Tibial nerve (tissue), 4 donors: Measurements from ENCODE around the gene TYMP. TPM values are rescaled to one million over a fixed set of nuclear protein-coding genes. Genes with fewer than 3 reads are reported as not detected.

Experiments used
- DNase-seq, 2 donors: peaks; one replicate each; pipeline ENCODE4 v3.0.0-alpha.2; 2019; ENCODE audit warnings: low spot score in 2 of 2
- H3K27ac ChIP-seq, 4 donors: fragments of 200-600 bp; sonication (generic) in 3 of 4; one replicate each; pipeline ENCODE4 v1.5.1; 2017 to 2019; ENCODE audit warnings: mild to moderate bottlenecking in 1 of 4
- H3K27me3 ChIP-seq, 2 donors: fragments of 200-600 bp; sonication (generic) in 1 of 2; one replicate each; pipeline versions ENCODE4 v1.5.1 to v1.6.0; 2017 to 2019
- H3K36me3 ChIP-seq, 3 donors: fragments of 200-600 bp; sonication (generic); one replicate each; pipeline ENCODE4 v1.5.1; 2018 to 2019
- H3K4me1 ChIP-seq, 4 donors: fragments of 200-600 bp; sonication (generic) in 3 of 4; one replicate each; pipeline ENCODE4 v1.5.1; 2017 to 2019
- H3K4me3 ChIP-seq, 4 donors: fragments of 200-600 bp; sonication (generic) in 3 of 4; one replicate each; pipeline ENCODE4 v1.5.1; 2017 to 2019; ENCODE audit warnings: mild to moderate bottlenecking in 1 of 4, moderate library complexity in 1 of 4
- H3K9me3 ChIP-seq, 4 donors: fragments of 200-600 bp; sonication (generic) in 3 of 4; one replicate each; pipeline ENCODE4 v1.5.1; 2017 to 2019
- EP300 ChIP-seq, 2 donors: sonication (generic); formaldehyde crosslinking; IDR thresholded peaks; one replicate each; pipeline ENCODE4 v1.6.1; 2017; ENCODE audit warnings: antibody characterized with exemption in 2 of 2, mild to moderate bottlenecking in 1 of 2
- POLR2A ChIP-seq, 2 donors: fragments of 450-650 bp; IDR thresholded peaks; one replicate each; pipeline ENCODE4 v1.6.1; 2017; ENCODE audit warnings: antibody characterized with exemption in 2 of 2, mild to moderate bottlenecking in 2 of 2, moderate library complexity in 2 of 2
- WGBS, 2 donors: methylation state at CpG; one replicate each; pipeline ENCODE4 v1.1.5; 2018; 5-methylcytosine and 5-hydroxymethylcytosine counted together
- total RNA-seq, 4 donors: library from RNA; depleted of rRNA; stranded (reverse); fragments of >200 nt; gene quantifications; one replicate each; pipeline ENCODE4 v1.1.0, GENCODE V29; 2016
- TF ChIP-seq, protein P1 (sequence below), 5 experiments: fragments of 200-600 bp in 3 of 5; fragments of 450-650 bp in 2 of 5; sonication (generic) in 3 of 5; IDR thresholded peaks; one replicate each; pipeline ENCODE4 v1.5.1; 2016 to 2019; ENCODE audit warnings: antibody characterized with exemption in 5 of 5, mild to moderate bottlenecking in 3 of 5, moderate library complexity in 2 of 5

The TYMP gene
- total RNA-seq, 4 donors from 2014 or later, result 33.1 to 239 (median 60.3) TPM

DNA sequence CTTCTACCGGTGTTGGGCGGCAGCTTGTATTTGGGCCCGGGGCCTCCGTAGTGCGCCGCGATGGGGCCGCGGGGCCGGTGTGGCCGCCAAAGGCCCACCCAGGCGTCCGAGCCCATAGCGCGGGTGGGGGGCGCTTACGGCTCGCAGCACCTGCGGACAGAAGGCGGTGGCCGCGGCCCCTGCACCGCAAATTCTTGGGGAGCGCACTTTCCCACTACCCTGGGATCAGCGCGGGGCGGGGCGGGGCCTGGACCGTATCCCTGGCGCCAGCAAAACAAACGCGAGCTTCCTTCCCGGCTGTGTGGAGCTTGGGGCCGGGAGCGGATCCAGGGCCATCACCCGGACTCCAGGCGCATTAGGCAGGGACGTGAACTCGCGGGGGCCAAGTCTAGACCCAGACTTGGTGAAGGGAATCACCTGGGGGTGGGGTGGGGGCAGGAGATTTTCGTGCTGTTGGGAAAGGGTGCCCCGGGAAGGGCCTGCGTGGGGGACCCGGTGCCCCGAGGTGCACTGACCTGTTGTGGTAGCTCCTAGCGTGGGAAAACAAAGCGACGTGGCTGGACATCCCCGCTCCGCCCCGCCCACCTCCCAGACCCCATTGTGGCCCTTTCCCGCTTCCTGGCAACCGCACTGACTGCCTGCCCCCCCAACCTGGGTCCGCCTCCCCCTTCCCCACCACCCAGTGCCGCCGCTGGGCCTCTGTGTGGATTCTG lies 2.3 kb upstream of the TYMP start:
- no peaks in the 10 kb centered on the region for H3K36me3 ChIP-seq
- WGBS, 2 donors, result 4 to 9% methylated on average over 4 to 54 of the region's 56 CpGs
- TF ChIP-seq, protein P1, sequence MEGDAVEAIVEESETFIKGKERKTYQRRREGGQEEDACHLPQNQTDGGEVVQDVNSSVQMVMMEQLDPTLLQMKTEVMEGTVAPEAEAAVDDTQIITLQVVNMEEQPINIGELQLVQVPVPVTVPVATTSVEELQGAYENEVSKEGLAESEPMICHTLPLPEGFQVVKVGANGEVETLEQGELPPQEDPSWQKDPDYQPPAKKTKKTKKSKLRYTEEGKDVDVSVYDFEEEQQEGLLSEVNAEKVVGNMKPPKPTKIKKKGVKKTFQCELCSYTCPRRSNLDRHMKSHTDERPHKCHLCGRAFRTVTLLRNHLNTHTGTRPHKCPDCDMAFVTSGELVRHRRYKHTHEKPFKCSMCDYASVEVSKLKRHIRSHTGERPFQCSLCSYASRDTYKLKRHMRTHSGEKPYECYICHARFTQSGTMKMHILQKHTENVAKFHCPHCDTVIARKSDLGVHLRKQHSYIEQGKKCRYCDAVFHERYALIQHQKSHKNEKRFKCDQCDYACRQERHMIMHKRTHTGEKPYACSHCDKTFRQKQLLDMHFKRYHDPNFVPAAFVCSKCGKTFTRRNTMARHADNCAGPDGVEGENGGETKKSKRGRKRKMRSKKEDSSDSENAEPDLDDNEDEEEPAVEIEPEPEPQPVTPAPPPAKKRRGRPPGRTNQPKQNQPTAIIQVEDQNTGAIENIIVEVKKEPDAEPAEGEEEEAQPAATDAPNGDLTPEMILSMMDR (IDR thresholded peaks at IDR 0.05), result no peak
- TF ChIP-seq POLR2A (IDR thresholded peaks at IDR 0.05) (peak in 1 of 2 donors; percentile 18), EP300 (IDR thresholded peaks at IDR 0.05) (peak in 1 of 2 donors; percentile 20)
- H3K4me1 ChIP-seq, result peaks cover 0 to 57% (median 26%) of the 10 kb centered on the region in 4 donors
- peak; percentile 63 to 70 for DNase-seq
- peaks cover 3 to 59% of the 10 kb centered on the region in 2 donors for H3K27me3 ChIP-seq
- peak overlapping the region; percentile 31 to 60 (median 52) for H3K4me3 ChIP-seq
- H3K27ac ChIP-seq, result peak overlapping the region; percentile 56 to 96 (median 90)
- H3K9me3 ChIP-seq, result no peaks in the 10 kb centered on the region

DNA sequence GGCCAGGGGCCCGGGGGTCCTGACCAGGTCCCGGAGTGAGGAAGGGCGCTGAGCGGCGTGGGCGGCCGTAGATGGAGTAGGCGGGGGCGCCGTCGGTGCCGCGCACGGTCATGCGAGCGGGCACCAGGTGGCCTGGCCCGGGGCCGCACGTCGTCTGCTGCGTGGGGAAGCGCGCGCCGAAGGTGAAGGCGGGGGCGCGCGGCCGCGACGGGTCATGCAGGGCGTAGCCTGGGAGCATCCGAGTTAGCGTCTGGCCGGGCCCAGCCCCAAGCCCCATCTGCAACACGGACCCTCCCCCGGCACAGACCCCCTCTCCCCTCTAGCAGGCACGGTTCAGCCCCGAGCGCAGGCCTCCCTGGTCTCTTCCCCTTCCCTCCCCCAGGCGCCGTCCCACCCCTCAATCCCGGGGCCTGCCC lies 1.7 kb upstream of the TYMP start:
- 0 to 3% methylated on average over 26 to 34 of the region's 44 CpGs for WGBS, 2 donors
- H3K4me1 ChIP-seq, result peaks cover 0 to 63% (median 30%) of the 10 kb centered on the region in 4 donors
- peaks cover 3 to 59% of the 10 kb centered on the region in 2 donors for H3K27me3 ChIP-seq
- no peaks in the 10 kb centered on the region for H3K9me3 ChIP-seq
- peak in 1 of 2 donors; percentile 19 for DNase-seq
- H3K36me3 ChIP-seq, result no peaks in the 10 kb centered on the region
- H3K27ac ChIP-seq, result peak overlapping the region; percentile 56 to 96 (median 90)
- H3K4me3 ChIP-seq, result peak overlapping the region; percentile 31 to 60 (median 52)
- no peak for TF ChIP-seq EP300 (IDR thresholded peaks at IDR 0.05)

DNA sequence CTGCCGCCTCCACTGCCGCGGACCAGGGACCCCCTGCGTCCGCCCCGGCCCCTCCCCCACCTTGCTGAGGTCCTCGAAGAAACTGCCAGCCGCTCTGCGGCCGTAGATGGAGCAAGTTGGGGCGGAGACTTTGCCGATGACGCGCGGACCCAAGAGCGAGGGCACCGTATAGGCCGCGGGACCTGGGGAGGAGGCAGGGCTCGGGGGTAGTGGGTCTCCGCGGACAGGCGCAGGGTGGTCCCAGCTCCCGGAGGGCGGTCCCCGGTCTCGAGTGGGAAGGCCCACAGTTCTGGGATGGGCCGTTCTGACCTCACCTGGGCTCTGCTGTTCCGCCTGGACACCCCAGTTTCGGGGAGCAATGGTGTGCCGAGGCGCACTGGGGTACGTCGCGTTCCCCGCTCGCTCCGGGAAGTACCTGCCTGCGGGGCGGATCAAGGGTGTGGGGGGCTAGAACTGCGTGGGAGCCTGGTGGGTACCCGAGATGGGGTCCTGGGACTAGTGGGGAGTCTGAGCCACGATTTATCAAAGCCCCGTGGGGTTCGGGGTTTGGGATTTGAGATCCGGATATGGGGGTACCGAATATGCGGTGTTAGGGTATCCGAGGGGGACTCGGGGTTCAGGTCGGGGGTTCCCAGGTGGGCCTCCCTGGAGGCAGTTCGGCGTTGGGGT lies 1.2 kb upstream of the TYMP start:
- no peaks in the 10 kb centered on the region for H3K36me3 ChIP-seq
- H3K27me3 ChIP-seq, result peaks cover 3 to 59% of the 10 kb centered on the region in 2 donors
- peaks cover 0 to 68% (median 33%) of the 10 kb centered on the region in 4 donors for H3K4me1 ChIP-seq

DNA sequence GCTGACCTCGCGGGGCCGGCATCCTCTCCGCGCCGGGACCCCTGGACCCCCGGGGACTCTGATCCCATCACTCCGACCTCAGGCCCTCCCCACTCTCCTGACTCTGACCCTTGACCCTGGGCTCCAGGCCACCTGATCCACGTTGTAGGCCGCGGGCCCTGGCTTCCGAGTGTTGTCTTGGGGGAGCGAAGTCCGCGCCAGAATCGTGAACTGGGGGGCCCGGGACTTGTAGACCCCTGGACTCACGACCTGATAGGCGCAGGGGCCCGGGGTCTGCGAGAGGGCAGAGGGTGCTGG lies 716 bp upstream of the TYMP start:
- peaks cover 3 to 59% of the 10 kb centered on the region in 2 donors for H3K27me3 ChIP-seq
- peaks cover 0 to 69% (median 33%) of the 10 kb centered on the region in 4 donors for H3K4me1 ChIP-seq

More for the DNA sequence above, 1.2 kb upstream of the TYMP start:
- 6 to 8% methylated on average over 33 to 50 of the region's 53 CpGs for WGBS, 2 donors
- peak overlapping the region; percentile 56 to 96 (median 90) for H3K27ac ChIP-seq
- TF ChIP-seq EP300 (IDR thresholded peaks at IDR 0.05), result peak in 1 of 2 donors; percentile 40
- peak; percentile 27 to 54 for TF ChIP-seq POLR2A (IDR thresholded peaks at IDR 0.05)
- TF ChIP-seq, protein P1 (IDR thresholded peaks at IDR 0.05), result no peak
- peak overlapping the region; percentile 31 to 60 (median 52) for H3K4me3 ChIP-seq
- peak; percentile 65 to 75 for DNase-seq
- H3K9me3 ChIP-seq, result no peaks in the 10 kb centered on the region

DNA sequence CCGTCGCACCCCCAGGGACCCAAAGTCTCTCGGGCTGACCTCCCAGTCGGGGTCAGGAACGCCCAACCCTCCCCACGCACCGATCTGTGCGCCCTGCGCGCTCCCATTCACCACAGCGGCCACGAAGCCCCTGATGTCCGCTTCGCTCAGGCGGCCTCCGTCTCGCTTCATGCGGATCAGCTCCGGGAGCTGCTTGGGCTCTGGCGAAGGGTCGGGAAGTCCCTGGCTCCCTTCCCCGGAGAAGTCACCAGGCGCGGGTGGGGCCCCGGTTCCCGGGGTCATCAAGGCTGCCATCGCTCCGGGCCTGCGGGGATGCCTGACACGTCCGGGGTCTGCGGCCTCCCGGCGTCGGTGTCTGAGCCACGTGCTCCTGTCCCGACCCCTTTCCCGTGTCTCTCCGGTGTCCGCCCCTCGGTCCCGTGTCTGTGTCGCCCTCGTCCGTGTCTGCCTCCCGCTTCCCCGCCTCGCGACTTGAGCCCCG lies 356 bp downstream of the TYMP start:
- Histone ChIP-seq H3K9me3 (no peaks in the 10 kb centered on the region), H3K36me3 (no peaks in the 10 kb centered on the region), H3K27ac (peak overlapping the region; percentile 56 to 96 (median 90)), H3K27me3 (peaks cover 3 to 50% of the 10 kb centered on the region in 2 donors), H3K4me3 (peak overlapping the region; percentile 31 to 60 (median 49)), H3K4me1 (peaks cover 0 to 76% (median 36%) of the 10 kb centered on the region in 4 donors)
- TF ChIP-seq EP300 (IDR thresholded peaks at IDR 0.05), result no peak
- TF ChIP-seq POLR2A (IDR thresholded peaks at IDR 0.05), result no peak
- TF ChIP-seq, protein P1 (IDR thresholded peaks at IDR 0.05), result no peak
- DNase-seq, result peak in 1 of 2 donors; percentile 23
- 4 to 16% methylated on average over 18 to 31 of the region's 50 CpGs for WGBS, 2 donors

More for the DNA sequence above, 716 bp upstream of the TYMP start:
- Histone ChIP-seq H3K9me3 (no peaks in the 10 kb centered on the region), H3K27ac (peak overlapping the region; percentile 56 to 96 (median 90)), H3K4me3 (peak overlapping the region; percentile 31 to 60 (median 52)), H3K36me3 (no peaks in the 10 kb centered on the region)
- TF ChIP-seq EP300 (IDR thresholded peaks at IDR 0.05) (no peak), POLR2A (IDR thresholded peaks at IDR 0.05) (no peak)
- TF ChIP-seq, protein P1 (IDR thresholded peaks at IDR 0.05), result no peak
- DNase-seq, result peak in 1 of 2 donors; percentile 47
- 0 to 4% methylated on average over 3 to 13 of the region's 21 CpGs for WGBS, 2 donors
